ENCODE results near the gene KIRREL3.

The KIRREL3 gene

DNA sequence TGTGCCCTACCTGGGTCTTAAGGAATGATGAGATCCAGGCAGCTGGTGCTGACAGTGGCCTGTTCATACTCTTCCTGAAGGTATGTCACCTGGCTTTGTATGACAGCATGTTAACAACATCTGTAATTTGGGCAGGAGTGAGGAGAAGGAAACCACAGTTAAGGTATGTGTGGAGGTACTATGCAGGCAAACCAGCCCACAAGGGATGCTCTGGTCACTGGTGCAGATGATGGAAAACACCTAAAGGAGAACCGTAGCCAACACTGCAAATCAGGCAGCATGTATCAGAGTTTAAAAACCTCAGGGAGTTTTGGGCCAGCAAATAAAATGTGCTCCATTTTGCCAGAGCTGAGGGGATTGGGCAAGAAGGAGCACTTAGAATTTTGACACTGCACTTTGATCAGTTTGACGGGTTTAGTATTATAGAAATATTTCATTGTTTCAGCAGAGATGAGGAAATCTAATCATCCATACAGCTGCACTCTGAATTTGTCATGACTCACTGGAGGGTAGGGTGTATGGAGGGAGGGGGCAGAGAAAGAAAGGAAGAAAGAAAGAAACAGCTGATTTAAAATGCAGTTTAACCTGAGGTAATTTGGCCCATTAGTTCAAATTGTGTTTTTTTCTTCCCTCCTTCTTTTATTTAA, 260.9 kb downstream of the KIRREL3 start:
- DNase-seq (ENCODE audit: low spot score), result peak; percentile 60

DNA sequence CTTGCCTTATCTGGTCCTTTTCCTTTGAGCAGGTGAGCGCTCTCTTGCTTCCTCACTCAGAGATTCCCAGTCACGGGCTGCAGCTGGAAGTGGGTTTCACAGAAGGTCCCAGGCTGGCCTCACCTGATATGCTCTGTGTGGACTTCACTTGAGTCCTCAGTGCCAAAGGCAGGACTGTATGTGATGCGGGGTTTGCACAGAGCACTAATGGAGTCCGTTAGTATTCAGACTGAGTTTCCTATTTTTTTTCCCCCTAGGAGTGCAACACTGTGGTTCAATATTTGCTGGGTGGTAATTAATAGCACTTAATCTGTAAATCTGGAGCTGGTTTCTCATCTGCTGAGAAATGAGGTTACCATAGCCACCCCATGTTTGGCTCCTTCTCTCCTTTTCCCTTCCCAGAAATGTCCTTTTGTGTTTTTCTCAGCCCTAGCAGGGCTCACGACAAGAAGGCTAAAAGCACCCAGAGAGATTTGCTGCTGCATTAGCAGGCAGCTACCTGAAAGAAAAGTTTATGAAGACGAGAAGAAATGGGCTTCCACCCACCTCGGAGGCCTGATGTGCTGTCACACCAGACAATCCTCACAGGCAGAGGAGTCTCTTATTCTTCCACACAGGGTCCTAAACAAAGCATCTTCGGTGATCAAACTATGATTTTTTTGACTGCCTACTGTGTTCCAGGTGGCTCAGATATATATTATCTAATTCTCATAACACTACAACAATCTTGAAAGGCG, 262.1 kb downstream of the KIRREL3 start:
- DNase-seq (ENCODE audit: low spot score), result no peak

DNA sequence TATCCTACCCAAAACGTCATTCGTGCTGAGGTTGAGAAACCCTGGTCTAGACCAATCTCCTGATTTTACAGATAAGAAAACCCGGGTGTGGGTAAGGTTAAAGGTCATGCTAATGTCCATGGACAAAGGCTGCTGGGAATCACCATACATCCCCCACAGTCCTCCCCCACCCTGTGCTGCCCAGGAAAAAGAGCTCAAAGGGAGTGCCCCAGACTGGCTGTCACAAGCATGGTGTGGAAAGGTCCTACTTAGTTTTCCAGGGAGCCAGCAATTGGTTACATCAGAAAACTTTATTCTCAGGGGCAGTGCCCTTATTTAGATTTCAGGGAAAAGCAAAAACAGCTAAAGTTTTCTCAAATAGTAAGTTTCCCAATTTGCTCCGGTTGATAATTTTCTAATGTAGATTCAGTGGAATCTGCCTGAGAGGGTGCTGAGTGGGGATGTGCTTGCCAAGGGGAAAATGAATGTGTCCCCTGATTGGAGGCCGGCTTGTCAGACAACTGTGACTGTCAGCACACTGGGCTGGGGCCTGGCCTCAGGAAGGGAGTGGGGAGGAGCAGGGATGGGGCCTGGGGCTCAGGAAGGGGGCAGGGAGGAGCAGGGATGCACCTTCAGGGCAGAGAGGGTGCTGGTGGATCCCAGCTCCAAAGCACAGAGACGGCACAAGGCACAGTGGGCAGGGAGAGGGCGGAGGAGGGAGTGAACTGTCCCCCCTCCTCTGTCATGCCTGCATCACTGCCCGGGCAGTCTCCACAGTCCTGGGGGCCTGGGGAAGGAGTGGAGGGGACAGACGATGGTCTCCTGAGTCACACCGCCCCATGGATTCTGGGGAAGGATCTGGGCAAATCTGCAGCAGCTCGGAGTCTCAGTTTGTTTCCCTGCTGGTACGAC, 263.6 kb downstream of the KIRREL3 start:
- DNase-seq (ENCODE audit: low spot score), result no peak

DNA sequence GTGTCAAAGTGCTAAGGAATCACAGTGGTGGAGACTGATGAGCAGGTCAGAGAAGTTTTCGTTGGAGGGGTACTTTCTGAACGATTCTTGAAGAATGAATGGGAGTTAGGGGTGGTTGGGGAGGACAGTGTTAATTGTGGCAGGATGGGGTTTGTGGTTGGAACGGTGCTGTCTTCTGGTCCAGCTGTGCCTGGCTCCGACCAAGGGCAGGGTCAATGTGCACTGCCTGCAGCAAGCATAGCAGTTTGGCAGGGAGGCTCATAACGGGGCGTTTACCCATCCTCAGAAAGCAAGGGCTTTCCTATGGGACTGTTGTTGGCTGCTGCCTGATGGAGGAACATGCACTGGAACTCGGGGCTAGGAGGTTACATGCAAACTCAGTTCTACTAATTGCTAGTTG, 265.8 kb downstream of the KIRREL3 start:
- DNase-seq (ENCODE audit: low spot score), result no peak

DNA sequence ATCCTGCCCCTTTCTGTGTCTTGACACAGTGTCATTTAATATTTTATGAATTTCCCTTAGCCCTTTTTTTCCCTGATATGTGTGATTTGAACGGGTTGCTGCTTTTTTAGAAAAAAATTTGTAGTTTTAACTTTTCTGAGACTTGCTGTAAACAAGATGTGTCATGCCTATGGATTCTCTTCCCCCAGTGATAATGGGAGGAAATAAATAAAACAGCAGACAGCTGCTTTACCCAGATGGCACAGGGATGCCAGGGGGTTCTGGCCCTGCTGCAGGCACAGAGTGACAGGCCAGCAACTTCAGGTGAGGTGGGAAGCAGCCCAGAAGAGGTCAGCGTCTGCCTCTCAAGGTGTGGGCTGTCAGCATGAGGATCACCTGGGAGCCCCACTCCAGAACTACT, 266.9 kb downstream of the KIRREL3 start:
- peak; percentile 30 for DNase-seq (ENCODE audit: low spot score)

DNA sequence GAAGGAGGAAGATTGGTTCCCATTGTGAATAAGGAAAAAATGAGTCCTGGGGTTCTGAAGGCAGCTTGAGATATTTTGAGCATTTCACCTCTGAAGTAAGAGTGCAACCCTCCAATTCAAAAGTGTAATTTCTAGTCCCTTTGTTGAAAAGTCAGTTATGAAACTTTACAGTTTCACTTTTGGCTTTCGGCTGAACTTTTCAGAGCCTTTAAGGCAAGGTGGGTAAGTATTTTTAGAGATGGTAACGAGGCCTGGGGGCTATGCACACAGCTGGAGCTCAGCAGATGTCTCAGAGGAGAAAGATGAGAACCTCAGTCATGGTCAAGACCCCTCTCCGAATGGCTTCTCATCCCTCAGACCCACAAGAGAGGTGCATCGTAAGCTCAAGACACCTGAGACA, 267.6 kb downstream of the KIRREL3 start:
- no peak for DNase-seq (ENCODE audit: low spot score)

DNA sequence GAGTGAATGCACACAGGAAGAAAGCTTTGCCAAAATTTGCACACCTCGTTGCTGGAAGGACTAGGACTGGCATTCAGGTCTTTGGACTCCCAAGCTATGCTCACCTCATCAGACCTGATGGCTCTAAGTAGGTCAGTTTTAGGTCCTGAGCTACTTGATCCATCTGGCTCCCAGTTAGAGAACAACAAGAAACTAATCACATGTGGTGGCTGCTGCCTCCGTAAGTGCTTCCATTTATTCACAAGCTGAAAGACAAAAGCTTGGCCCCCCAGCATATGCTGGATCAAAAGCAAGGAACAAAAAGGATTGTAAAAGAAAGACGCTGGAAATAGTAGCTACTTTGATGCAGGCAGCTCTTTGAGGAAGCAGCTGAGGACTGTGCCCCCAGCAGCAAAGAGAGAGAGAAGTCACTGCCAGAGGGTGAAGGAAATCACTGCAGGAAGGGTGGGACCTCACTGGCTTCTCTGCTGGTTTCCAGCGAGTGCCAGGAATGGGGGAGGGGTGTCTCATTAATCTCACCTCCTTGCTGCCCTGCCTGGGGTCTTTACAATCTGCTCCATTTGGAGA, 268.9 kb downstream of the KIRREL3 start:
- no peak for DNase-seq (ENCODE audit: low spot score)

DNA sequence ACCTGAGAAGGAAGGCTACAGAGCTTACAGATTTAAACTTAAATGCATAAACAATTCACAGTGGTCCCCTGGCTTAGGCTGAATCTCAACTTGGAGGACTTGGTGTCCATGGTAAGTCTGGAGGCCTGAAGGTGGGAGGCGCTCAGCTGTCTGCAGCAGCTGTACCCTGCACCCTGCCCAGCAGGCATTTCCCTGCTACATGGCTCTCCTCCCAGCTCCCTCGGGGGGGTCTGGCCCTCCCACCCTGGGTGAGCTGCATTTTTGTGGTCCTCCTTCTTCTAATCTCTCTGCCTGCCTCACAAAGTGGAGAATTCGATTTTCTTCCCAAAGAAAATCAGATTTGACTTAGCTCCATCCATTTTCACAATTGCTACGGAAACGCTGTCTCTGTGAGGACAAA, 273.2 kb downstream of the KIRREL3 start:
- DNase-seq (ENCODE audit: low spot score), result no peak

DNA sequence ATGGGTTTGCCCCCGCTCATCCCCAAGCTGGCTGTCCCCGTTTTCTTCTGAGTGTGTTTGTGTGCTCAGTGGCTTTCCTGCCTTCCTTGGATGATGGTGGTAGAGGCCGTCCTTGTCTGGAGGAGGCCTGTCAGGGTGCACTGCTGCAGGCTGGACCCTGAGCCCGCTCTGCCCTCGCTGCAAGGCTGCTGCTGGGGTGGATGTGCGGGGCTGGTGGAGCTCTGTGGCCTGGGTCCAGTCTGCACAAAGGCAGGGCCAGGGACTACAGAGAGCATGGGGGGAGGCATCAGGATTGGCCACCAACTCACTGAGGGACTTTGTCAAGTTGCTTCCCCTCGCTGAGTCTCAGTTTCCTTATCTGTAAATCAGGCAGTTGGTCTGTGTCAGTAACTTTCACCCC, 275.0 kb downstream of the KIRREL3 start:
- no peak for DNase-seq (ENCODE audit: low spot score)

DNA sequence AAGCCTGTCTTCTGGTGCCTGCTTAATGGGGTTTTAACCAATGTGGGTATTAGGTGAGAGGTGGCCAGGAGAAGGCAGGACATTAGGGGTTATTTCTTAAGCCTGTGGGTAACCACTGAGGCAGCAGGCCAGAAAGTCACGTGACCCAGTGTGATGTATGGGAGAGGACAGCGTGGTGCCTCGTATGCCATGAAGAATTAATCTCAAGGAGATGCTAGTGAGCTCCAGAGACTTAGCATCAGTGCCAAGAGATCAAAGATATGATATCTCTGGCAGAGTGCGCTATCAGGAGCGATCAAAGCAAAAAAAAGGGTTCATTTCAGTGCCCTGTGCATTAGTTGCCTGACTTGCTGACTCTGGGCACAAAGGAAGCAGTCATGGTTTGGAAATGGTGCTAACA, 275.5 kb downstream of the KIRREL3 start:
- DNase-seq (ENCODE audit: low spot score), result no peak

DNA sequence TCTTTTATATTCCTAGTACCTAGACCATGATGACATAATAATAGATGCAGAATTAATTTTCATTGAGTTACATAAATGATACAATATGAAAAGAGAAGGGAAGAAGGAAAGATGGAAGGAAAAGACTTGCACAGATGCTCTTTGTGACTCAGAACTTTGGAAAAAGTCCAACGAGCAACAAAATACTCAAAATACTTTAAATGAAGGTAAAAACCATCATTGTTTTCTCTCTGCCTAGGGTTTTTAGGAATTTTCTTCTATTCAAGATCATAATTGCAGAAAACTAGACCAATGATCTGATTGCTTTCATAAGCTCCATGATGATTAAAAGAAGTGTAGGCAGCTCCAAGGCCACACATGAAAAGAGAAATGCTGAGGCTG, 276.9 kb downstream of the KIRREL3 start:
- DNase-seq (ENCODE audit: low spot score), result no peak

DNA sequence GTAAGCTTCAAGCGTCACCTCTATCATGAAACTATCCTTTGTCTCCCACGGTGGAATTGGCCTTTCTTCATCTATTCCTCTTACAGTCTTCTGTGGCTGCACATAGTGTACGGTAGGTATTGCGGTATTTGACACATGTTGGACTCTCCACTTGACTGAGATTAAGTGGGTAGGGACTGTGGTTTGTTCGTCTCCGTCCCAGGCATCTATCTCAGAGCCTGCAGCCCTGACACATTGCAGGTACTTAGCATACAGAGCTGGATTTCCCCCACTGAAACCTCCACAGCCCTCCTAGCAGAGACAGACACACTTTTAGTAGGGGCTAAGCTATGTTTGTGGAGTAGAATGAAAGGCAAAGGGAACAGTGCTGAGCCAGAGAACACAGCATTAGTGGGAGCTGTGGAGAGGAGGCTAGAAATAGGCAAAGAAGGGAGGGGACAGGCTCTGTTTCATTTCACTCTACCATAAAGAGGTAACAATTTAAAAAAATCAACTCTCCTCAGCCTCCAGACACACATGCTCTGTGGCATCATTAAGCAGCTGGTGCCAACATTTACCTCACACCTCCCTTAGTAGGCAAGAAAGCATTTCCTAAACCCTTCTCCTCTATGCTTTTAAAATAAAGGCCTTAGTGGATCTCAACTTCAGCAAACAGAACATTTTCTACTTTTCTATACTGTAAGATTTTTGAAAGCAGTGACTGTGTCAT, 277.5 kb downstream of the KIRREL3 start:
- DNase-seq (ENCODE audit: low spot score), result no peak

DNA sequence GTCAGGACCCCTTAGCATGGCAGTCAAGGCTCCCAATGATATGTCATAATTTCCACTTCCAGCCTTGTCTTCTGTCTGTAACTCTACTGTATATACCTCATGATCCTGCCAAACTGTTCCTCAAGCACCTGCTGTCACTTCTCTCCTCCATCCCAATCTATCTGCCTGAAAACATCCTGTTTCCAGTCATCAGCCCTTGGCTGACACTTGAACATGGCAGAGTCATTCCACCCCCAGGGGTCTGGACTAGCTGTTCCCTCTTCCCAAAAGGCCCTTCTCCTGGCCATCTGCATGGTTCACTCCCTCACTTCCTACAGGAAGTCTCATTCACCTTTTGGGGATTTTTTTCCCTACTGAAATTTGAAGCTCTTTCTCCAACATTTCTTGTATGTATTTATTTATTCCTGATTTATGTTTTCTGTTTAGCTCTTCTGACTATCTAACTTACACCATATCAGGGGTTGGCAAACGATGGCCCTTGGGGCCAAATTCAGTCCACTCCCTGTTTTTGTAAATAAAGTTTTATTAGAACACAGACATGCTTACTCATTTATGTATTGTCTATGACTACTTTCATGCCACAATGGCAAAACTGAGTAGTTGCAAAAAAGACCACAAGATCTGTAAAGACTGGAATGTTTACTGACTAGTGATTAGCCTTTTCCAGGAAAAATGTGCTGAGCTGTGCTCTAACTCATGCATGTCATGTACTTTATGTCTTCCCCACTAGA, 278.4 kb downstream of the KIRREL3 start:
- no peak for DNase-seq (ENCODE audit: low spot score)

DNA sequence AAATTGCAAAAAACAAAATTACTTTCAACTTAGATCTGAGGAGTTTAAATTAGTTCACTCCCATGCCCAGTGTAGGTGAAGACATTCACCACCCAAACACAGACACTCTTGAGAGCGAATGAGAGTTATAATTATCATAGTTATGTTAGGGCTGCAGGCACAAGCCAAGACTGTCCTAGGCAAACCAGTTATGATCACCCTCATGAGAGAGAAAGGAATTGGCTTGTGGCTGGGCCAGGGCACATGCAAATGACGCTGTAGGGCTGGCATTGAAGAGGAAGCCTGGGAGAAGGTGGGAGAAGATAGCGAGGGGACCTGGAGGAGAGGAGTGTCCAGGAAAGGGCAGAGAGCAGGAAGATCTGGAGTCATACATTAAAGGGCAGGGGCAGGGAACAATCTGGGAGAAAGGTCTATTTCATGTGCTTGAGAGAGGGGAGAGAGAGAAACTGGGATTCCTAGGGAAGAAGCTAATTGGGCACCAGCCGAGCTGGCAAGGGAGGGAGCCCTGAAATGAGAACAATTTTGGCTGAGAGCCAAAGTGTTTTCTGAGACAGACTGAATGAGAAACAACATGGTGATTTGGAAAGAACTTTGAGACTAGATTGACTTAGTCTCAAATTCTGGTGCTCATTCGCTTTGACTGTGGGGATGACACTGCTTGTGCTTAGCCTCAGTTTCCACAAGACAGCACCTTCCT, 279.9 kb downstream of the KIRREL3 start:
- DNase-seq (ENCODE audit: low spot score), result peak; percentile 20

DNA sequence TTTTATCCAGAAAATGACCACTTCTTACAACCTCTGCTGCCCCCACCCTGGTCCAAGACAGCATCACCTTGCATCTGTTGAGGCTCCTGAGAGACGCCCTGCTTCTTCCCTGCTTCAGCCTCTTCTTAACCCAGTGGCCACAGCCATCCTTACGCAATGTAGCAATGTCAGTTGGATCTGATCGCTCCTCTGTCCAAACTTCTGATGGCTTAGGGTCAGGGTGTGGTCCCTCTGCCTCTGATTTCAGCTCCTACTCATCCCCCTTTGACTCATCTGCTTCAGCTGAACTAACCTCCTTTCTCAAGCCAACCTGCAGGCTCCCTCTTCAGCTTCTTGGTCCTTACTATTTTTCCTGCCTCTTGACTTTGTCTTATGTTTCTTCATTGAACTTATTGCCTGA, 280.8 kb downstream of the KIRREL3 start:
- no peak for DNase-seq (ENCODE audit: low spot score)

DNA sequence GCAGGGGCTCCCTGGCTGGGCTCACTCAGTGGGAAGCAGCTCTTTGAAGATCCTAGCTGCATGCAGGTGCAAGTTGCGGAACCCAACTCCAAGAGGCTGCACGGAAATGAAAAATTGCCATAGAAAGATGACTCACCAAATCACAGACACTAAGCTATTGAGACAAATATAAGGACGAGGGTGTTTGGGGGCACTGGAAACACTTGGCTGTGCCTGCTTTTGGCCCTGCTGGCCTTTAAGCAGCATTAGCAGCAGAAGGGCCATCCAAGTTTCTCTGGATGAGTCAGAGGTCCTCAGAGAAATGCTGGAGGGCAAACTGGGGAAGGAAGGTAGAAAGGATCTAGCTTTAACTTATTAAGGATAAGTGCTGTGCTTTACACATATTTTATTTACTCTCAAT, 282.3 kb downstream of the KIRREL3 start:
- DNase-seq (ENCODE audit: low spot score), result peak; percentile 53

DNA sequence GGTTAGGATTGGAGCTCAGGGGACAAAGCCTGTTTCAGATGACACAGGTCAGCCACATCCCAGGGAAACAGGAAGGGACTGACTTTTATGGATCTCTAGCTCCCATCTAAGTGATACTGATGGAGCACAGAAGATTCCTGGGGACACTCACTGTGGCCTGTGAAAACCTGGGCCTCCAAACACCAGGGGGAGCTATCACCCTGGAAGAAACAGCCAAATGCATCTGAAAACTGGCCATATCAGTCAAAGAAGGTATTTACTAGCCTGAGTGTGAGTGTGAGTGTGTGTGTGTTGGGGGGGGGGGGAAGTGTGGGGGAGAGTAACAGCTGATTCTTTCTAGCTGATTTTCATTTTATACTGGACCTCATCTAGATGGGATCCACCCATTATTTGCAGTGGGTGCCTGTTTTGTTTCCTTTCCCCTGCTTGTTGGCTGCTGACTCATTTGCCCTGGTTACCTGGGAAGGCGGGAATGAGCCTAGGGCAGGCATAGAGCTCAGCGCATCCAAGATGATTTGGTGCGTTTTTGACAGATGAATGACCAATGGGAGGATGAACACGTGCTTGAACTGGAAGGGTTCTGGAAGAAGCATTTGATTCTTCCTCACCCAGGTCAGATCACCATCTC, 284.0 kb downstream of the KIRREL3 start:
- peak; percentile 68 for DNase-seq (ENCODE audit: low spot score)

DNA sequence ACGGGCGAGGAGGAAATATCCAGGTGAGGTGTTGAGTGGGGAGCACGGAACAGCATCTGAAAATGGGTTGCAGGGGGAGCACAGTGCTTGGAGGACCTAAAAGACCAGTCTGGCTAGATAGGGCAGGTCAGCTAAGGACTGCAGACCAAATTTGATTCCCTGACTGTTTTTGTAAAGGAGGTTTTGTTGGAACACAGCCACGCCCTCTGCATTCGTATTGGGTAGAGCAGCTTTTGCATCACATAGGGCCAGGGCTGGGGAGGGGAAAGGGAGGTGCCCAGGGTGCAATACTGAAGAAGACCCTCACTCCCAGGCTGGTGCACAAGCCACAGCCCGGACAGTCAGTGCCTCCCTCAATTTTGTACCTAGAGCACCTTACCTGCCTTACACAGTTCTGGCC, 286.8 kb downstream of the KIRREL3 start:
- no peak for DNase-seq (ENCODE audit: low spot score)

DNA sequence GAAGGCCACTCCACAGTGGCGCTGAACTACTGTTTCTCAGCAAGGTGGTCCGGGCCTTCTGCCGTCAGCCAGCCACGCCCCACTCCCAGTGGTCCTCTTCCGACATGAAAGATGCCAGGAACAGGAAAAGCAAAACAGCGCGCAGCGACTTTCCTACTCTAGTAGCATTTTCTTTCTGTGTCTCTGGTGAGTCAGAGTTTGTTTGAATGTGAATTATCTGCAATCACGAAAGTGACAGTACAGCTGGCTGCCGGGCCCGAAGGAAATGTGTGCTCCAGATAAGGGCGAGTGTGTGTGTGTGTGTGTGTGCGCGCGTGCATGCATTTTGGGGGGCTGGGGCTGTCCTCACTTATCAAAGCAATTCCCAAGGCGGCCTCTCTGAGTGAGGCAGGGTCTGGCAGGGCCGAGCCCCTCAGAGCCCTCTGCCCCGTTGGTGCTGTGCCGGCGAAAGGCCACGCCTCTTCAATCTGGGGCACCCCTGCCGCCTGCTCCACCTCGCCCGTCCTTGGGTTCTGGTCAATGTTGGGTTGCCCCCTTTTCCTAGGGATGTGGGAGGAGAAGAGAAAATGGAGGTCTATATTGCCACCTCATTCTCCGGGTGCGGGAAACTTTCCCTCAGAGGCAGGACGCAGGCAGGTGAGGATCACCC, 288.5 kb downstream of the KIRREL3 start:
- DNase-seq (ENCODE audit: low spot score), result peak; percentile 68

Measured in GM03348 (cell line).